Measurements from ENCODE around the gene USP24.

The USP24 gene

DNA sequence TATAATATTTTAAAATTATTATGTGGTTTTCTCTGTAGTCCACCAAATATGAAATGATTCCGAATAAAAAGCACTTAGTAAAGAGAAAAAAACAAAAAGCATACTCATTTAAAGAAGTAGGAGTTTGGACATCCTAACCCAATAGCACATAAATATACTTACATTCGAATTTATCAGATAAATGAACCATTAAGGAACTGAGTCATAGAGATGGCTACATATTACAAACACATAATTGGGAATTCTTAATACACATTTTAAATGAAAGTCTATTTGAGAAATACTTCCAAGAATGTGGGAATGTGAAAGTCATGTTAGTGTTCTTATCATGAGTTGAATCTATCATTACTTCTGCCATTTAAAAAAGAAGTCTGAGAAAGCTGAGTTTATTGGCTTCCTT is 75.0 kb downstream of the USP24 start:
- no peak for DNase-seq (ENCODE audit: low spot score)
- TF ChIP-seq, protein P1, sequence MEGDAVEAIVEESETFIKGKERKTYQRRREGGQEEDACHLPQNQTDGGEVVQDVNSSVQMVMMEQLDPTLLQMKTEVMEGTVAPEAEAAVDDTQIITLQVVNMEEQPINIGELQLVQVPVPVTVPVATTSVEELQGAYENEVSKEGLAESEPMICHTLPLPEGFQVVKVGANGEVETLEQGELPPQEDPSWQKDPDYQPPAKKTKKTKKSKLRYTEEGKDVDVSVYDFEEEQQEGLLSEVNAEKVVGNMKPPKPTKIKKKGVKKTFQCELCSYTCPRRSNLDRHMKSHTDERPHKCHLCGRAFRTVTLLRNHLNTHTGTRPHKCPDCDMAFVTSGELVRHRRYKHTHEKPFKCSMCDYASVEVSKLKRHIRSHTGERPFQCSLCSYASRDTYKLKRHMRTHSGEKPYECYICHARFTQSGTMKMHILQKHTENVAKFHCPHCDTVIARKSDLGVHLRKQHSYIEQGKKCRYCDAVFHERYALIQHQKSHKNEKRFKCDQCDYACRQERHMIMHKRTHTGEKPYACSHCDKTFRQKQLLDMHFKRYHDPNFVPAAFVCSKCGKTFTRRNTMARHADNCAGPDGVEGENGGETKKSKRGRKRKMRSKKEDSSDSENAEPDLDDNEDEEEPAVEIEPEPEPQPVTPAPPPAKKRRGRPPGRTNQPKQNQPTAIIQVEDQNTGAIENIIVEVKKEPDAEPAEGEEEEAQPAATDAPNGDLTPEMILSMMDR (IDR thresholded peaks at IDR 0.05; ENCODE audit: borderline replicate concordance, control extremely low read depth, extremely low read depth, insufficient read depth, missing control alignments): no peak
- in situ Hi-C loops (cut with MboI; ENCODE audit: low sequenced_read_pairs, unreplicated experiment): no loop called here

DNA sequence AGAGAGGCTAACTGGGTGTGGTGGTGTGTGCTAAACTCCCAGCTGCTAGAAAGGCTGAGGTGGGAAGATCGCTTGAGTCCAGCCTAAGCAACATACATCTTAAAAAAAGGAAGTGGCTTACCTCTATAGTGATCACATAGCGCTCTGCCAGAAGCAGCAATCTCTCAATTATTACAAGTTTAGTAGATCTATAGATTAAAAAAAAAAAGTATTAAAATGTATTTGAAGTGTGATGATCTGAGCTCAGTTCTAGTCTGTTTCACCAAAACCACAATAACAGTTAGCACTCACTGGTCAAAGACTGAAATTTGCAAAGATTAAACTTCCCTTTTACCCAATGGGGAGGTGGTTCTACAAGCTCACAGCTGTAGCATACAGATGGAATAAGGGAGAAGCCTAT is 76.3 kb downstream of the USP24 start:
- no peak for DNase-seq (ENCODE audit: low spot score)
- in situ Hi-C loops (cut with MboI; ENCODE audit: low sequenced_read_pairs, unreplicated experiment): loop anchor here (10.0 kb wide), 1 partner anchor 136 kb away; no protein-coding TSS in a partner anchor
- TF ChIP-seq, protein P1 (IDR thresholded peaks at IDR 0.05; ENCODE audit: borderline replicate concordance, control extremely low read depth, extremely low read depth, insufficient read depth, missing control alignments): no peak

DNA sequence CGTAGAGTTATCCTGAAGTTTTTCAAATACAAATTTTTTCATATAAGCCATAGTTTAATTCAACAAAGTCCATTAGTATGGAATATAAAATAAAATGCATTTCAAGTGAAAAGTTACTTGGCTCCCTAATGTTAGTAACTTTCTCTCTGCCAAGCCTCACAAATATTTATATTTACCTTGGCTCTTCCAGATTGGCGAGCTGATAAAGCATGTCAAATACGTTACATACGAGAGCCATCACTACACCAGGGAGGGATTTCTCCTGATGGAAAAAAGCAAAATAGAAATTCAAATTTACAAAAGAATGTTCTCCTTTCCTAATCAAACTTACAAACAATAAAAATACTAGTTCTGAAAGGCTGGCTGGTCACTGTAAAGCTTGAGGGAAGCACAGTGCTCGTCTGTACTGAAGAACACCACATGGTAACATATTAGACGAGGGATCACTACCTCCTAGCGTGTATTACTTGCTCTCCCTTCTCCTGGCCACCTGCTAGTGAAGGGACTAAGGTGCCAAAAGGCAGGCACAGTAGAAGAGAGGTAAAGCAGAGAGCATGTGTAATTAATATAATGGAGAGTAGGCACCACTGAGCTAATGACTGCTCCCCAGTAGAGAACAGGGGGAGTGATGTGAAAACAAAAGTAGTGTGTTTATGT is 80.9 kb downstream of the USP24 start:
- no peak for DNase-seq (ENCODE audit: low spot score)
- TF ChIP-seq, protein P1 (IDR thresholded peaks at IDR 0.05; ENCODE audit: borderline replicate concordance, control extremely low read depth, extremely low read depth, insufficient read depth, missing control alignments): no peak
- in situ Hi-C loops (cut with MboI; ENCODE audit: low sequenced_read_pairs, unreplicated experiment): loop anchor here (10.0 kb wide), 1 partner anchor 141 kb away; no protein-coding TSS in a partner anchor

DNA sequence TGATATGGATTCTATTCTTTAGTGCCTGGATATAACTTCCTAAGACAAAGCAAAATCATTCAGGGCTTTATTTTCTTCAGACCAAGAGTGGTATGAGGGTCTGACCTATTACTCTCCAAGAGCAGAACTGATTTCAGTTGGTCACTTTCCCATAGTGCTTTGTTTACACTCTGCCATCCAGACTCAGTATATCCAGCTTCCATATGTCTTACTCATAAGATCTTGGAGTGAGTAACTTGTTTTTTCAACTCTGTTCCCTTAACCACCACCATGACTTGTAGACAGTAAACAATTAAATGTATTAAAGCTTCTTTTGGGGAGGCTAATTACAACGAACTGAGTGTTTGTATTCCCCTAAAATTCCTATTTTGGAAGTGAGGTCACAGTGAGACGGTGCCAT is 83.4 kb downstream of the USP24 start:
- TF ChIP-seq, protein P1 (IDR thresholded peaks at IDR 0.05; ENCODE audit: borderline replicate concordance, control extremely low read depth, extremely low read depth, insufficient read depth, missing control alignments): no peak
- DNase-seq (ENCODE audit: low spot score): no peak

DNA sequence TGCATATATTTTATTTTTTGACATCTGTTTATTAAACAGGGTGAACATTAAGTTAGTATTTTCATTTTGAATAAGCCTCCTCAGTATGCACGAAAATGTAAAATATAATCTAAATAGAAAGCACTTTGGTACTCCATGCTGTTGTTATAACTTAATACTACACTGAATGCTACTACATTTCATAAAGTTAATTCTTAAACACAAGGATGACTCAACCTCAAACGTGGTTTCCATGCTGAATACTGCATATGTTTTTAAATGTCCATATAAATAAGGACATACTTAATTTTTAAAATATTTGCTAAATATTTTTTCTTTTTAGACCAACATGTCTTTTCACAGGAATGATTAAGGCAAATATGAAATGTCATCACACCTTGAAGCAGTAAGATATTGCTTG is 83.9 kb downstream of the USP24 start:
- in situ Hi-C loops (cut with MboI; ENCODE audit: low sequenced_read_pairs, unreplicated experiment): loop anchor here (10.0 kb wide), 1 partner anchor 144 kb away; no protein-coding TSS in a partner anchor
- TF ChIP-seq, protein P1 (IDR thresholded peaks at IDR 0.05; ENCODE audit: borderline replicate concordance, control extremely low read depth, extremely low read depth, insufficient read depth, missing control alignments): no peak
- no peak for DNase-seq (ENCODE audit: low spot score)

More for the DNA sequence above, 83.4 kb downstream of the USP24 start:
- in situ Hi-C loops (cut with MboI; ENCODE audit: low sequenced_read_pairs, unreplicated experiment): loop anchor here (10.0 kb wide), 1 partner anchor 143 kb away; no protein-coding TSS in a partner anchor

DNA sequence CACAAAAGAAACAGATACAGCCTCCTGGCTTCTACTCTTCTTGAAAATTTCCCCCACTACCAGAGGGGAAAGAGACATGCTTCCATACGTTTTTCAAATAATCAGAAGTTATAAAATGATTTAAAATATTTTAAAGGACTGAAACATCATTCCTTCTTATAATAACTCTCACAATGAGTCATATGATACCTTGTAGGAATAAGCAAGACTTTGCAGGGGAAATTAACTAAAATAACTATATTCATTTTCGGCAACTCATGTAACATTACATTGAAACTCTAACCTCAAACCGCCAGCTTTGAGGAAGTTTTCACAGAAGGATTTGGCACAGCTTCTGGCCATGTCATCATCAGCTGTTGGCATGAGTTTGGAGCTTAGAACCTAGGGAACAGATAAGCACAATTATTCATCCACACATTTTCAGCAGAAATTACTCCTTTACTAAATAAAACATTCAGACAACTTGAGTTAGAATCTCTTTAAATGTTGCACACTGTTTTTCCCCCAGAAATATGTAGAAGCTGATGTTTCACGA is 85.9 kb downstream of the USP24 start:
- no peak for DNase-seq (ENCODE audit: low spot score)
- TF ChIP-seq, protein P1 (IDR thresholded peaks at IDR 0.05; ENCODE audit: borderline replicate concordance, control extremely low read depth, extremely low read depth, insufficient read depth, missing control alignments): no peak
- in situ Hi-C loops (cut with MboI; ENCODE audit: low sequenced_read_pairs, unreplicated experiment): no loop called here
